Midbrain (tissue), 1 donor: ENCODE data around the gene DAPK3.
"Not testable (repeated sequence)": the region's sequence is repeated elsewhere in the genome, so short reads cannot be mapped to it uniquely, and the experiment has no call there.

Experiments used
- DNase-seq: peaks from one replicate; lab custom pipeline; 2025; lab: John Stamatoyannopoulos, UW

DAPK3 gene

GRCh38 chr19:3954107-3954506 is 16.8 kb downstream of the DAPK3 start:
- DNase-seq: no peak

GRCh38 chr19:3952755-3953276 is 18.1 kb downstream of the DAPK3 start:
- not testable (repeated sequence) for DNase-seq

DNA sequence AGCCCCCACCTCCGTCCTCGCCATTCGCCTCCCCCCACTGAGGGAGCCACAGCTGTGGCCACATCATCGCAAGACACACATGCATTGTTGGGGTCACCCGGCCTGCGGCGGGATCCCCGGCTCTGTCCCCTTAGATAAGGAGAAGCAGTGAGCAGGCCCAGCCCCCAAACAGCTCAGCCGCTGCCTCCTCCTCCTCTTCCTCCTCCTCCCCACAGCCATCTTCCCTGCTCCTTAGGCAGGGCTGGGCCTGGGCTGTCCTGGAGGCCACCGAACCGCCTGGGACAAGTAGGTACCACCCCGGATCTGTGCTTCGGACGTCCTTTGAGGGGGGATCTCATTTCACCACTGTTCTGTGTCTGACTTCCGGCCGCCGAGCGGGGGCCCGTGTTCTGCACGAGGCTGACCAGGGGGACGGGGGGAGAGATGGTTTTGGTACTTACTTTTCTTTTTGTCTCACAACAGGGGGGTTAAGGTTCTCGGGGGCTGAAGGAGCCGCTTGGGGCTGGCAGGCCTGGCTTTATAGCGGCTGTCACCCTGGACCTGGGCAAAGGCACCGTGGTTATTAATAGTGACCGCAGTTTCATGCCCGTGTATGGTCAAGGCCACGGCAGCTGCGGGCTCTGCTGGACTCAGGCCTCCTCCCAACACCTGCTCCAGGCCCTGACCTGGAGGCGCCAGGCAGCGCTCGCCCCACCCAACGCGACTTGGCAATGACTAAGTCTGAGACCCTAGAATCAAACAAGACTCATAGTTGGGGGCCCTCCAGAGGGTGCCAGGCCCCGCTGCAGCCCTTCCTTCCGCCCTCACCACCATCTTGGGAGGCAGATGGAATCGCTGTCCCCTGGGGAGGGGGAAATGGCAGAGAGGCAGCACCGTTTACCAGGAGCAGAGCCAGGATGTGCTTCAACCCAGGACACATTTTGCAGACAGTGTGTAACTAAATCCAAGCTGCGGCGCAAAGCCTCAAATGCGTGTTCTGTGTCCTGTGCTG is 19.7 kb downstream of the DAPK3 start:
- no peak for DNase-seq

- DNase-seq: no peak
These were observed 20.7 kb downstream of the DAPK3 start for GRCh38 chr19:3949997-3950859.

GRCh38 chr19:3949294-3949693 is 21.6 kb downstream of the DAPK3 start:
- DNase-seq: no peak

GRCh38 chr19:3947316-3947933 is 23.5 kb downstream of the DAPK3 start:
- not testable (repeated sequence) for DNase-seq

DNA sequence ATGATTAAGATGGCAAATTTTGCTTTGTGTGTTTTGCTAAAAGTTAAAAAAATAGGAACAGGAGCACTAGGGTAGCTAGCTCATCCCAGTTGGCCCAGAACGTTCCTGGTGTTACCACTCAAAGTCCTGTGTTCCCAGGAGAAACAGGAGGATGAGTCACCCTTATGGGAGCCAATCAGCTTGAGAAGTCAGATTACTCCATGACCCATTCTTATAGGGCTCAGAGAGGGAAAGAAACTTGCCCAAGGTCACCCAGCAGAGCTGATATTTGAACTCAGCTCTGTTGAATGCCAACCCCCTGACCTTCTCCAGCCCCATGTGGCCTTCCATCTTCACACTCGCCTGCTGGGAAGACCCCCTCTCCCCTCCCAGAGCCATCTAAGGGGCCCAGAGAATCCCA is 25.1 kb downstream of the DAPK3 start:
- no peak for DNase-seq

GRCh38 chr19:3944018-3944721 is 26.7 kb downstream of the DAPK3 start:
- DNase-seq: no peak

DNA sequence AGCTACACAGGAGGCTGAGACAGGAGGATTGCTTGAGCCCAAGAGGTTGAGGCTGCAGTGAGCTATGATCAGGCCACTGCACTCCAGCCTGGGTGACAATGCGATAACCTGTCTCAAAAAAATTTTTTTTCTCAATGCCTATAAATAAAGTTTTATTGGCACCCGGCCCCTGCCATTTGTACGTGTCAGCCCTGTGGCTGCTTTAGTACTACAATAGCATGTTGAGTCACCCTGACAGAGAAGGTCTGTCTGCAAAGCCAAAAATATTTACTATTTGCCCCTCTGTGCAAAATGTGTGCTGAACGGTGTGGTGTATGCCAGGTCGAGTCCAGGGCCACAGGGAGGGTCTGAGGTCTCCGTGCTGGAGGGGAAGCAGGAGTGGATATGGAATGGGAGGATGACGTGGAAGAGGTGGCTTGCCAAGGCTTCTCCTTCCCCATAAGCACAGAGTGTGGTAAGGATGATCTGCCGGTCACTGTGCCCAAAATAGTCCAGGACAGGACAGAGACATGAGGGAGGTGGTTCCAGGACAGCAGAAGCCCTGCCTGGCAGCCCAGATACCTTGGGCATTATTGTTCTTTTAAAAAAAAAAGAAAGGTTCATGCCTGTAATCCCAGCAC is 28.0 kb downstream of the DAPK3 start:
- DNase-seq: no peak

DNA sequence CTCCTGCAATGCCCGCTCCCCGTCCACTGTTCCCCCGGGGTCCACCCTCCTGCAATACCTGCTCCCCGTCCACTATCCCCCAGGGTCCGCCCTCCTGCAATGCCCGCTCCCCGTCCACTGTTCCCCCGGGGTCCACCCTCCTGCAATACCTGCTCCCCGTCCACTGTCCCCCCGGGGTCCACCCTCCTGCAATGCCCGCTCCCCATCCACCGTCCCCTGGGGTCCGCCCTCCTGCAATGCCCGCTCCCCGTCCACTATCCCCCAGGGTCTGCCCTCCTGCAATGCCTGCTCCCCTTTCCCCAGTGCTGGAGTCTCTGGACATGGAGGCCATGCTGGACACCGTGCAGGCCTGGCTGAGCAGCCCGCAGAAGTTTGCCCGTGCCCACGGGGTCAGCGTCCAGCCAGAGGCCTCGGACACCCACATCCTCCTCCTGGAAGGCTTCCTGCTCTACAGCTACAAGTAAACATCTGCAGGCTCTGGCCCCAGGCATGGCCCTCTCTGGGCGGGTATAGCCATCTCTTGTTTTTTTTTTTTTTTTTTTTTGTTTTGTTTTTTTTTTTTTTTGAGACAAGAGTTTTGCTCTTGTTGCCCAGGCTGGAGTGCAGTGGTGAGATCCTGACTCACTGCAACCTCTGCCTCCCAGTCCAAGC is 32.5 kb downstream of the DAPK3 start:
- not testable (repeated sequence) for DNase-seq

DNA sequence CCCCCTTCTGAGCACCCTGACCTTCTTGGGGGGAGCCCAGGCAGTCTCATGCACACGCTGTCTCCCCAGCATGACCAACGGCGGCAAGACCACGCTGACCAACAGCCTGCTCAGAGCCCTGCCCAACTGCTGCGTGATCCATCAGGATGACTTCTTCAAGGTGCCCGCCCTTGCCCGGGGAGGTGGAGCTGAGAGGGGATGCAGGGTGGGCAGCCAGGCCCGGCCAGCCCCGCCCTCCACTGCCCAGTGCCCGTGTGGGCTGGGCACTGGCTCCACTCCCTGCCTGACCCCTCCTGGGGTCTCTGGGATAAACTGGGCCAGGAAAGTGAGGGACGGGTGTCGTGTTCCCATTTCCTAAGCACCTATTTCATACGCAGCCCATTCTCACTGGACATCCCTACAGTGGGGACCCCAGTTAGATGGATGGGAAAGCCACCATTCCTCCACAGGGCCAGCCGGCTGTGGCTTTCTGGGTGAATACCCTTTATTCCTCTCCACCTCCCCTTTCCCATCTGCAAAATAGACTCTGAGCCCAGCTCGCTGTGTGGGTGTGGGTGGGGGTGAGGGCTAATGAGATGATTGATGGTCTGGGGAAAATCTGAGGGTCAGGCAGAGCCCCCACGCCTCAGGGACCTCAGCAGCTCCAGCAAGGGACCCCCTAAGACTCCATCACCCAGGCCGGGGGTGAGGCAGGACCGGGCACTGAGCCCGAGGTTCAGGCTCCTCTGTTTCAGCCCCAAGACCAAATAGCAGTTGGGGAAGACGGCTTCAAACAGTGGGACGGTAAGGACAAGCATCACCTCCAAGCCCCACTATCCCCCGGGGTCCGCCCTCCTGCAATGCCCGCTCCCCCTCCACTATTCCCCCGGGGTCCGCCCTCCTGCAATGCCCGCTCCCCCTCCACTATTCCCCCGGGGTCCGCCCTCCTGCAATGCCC is 34.1 kb downstream of the DAPK3 start:
- DNase-seq: no peak

DNA sequence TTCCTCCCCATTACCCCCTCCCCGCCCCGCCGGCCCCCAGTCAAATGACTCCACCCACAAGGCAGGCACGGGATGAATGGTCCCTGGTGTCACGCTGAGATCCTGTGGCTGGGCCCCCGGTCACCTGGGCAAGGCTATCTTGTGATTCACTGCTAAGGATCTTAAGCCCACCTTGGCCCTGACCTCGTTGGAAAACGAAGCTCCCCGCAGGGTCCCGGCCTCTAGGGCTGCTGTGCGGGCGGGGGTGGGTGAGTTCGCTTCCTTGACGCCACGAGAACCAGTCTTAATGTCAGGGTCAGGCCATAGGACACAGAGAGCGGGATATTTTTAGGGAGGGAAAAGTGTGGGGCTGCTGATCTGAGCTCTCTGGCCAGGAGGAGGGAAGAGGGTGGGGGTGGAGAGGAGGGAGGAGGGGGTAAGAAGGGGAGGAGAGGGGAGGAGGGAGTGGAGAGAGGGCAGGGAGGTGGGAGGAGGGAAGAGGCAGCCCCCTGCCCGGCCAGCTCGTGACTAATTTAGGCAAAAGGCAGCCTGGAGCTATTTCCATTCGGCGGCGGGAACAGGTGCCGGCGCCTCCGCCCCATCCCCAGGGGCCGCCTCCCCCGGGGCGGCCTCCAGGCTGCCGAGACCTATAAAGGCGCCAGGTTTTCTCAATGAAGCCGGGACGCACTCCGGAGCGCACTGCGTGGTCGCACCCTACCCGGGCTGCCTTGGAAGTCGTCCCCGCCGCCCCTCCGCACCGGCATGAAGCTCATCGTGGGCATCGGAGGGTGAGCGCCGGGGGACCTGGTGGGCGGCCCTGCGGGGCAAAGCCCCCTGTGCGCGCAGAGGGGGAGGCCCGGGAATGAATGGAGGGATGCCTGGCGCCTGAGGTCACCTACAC is 37.7 kb downstream of the DAPK3 start, which contains the start of gene NMRK2:
NMRK2 (plus strand) TSS at position 139 of the 880 bp plus-strand sequence; CDS start at position 742, 603 bp downstream.
- no peak for DNase-seq

GRCh38 chr19:3931041-3931440 is 39.9 kb downstream of the DAPK3 start:
- DNase-seq: no peak

- no peak for DNase-seq
These were observed 47.0 kb downstream of the DAPK3 start for GRCh38 chr19:3923912-3924311.

- no peak for DNase-seq
These were observed 47.7 kb downstream of the DAPK3 start for GRCh38 chr19:3923096-3923758.

GRCh38 chr19:3919793-3920192 is 51.1 kb downstream of the DAPK3 start:
- DNase-seq: no peak

- no peak for DNase-seq
These were observed 54.9 kb downstream of the DAPK3 start for GRCh38 chr19:3916033-3916432.

DNA sequence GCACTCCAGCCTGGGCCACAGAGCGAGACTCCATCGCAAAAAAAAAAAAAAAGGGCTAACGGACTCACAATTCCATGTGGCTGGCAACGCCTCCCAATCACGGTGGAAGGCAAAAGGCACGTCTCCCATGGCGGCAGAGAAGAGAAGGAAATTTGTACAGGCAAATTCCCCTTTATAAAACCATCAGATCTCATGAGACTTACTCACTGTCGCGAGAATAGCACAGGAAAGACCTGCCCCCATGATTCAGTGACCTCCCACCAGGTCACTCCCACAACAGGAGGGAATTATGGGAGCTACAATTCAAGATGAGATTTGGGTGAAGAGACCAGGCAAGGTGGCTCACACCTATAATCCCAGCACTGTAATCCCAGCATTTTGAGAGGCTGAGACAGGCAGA is 56.7 kb downstream of the DAPK3 start:
- DNase-seq: no peak
